ENCODE measurements around the gene TRAPPC2B.
"Not testable (repeated sequence)": the region's sequence is repeated elsewhere in the genome, so short reads cannot be mapped to it uniquely, and the experiment has no call there.

Gene TRAPPC2B

DNA sequence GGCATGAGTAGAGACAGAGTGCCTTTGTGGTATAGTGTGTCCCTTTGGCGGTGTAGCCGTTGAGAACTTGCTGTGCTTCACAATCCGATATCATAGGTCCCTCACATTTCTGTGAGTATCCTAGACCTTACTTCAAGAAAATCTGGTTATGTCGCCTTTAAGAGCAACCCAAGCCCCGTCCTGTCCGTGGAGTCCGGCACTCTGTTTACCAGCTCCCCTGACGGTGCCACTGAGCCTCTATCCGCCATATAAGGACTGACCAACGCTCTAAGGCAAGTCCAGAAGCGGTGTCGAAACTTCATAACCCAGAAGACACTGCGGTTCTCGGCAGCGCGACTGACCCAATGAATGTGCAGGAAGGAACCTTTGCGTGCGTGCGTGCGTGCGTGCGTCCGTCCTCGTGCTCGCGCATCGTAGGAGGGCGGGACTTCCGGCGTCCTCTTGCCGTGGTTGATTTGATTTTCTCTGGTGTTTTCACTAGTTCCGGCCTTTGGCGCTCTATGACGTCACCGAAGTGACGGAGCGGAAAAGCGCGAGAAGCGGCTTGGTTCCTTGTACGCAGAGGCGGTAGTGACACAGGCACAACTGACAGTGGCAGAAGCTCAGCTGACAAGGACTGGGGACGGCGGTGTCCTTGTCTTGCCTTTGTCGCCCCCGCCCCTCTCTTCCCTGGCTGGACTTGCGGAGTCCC, at the start of gene TRAPPC2B, which contains the start of gene ZNF547:
TRAPPC2B (plus strand) TSS at position 555 of the 691 bp plus-strand sequence. CDS start 1,283 bp downstream, outside the sequence.
ZNF547 (plus strand) TSS at position 555 of the 691 bp plus-strand sequence. CDS start 5,005 bp downstream, outside the sequence.
- peak; percentile 98 for DNase-seq

DNA sequence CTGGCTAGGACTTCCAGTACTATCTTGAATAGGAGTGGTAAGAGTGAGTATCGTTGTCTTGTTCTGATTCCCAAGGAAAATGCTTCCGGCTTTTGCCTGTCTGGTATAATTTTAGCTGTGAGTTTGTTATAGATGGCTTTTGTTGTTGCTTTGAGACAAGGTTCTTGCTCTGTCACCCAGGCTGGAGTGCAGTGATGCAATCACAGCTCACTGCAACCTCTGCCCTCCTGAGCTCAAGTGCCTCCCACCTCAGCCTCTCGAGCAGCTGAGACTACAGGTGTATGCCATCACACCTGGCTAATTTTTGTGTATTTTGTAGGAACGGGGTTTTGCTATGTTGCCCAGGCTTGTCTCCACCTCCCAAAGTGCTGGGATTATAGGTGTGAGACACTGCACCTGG, 49.2 kb upstream of the TRAPPC2B start:
- peak; percentile 42 for DNase-seq

DNA sequence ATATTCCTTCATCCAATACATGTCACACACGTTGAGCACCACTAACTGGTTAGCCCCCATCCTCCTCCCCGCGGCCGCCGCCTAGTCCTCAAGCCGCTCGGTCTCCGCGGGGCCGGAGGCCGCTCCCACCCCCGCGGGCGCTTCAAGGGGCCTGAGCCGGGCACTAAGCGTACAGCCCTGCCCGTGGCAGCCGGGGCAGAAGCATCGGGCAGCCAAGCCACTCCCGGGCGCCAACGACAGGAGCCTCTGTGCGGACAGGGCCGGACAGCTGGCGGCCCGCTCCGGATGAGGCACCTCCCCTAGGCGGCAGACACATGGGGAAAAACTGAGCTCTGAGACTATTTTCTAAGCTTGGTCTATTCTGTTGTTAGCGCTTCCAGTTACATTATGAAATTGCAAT, 45.8 kb upstream of the TRAPPC2B start:
- DNase-seq = no peak

DNA sequence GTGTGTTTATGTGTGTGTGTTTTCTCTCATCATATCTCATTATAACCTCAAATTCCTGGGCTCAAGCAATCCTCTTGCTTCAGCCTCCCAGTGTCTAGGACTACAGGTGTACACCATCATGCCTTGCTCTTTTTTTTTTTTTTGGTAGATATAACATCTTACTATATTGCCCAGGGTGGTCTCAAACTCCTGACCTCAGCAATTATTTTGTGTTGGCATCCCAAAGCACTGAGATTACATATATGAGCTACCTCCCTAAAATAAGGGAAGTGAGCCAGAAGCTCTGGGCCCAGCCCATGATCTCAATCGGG, 43.5 kb upstream of the TRAPPC2B start:
- no peak for DNase-seq

DNA sequence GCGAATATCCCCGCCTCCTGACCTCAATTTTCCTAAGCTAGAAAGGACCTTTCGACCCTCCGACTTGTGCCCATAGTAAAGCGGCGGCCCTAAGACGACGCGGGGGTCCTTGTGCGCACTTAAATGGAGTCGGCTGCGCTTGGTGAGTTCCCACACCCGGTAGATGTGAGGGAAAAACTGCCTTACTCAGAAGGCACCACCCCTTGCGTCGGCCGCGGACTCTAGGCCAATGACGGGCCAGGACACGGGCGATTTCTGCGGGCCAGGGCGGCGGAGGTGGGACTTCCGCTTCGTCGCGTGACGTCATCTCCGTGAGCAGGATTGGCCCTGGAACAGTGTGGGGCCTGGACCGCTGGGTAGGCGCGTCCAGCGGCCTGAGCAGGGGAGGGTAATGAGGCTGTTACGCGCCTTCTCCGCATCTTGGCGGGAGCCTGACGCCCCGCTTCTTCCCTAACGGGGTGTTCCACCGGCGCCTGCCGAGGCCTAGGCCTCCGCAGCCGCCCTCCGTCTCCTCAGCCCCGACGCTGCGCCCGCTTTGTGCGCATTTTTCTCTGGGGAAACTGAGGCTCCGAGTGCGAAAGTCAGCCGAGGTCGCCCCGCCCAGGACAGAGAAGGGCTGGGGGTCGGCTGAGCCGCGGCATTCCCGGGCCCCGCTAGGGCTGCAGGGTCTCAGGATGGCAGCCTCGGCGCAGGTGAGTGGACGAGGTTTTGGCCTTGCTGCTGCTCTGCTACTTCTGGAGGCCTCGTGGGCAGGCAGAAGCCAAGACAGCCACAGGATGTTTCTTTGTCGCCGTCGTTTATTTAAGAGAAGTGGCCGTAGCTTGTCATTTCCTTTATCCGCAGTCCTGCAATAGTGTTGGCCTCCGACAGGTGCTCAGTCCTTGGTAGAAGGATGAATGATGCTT, 42.9 kb upstream of the TRAPPC2B start, which contains the start of gene ZNF543:
ZNF543 (plus strand) TSS at position 293 of the 905 bp plus-strand sequence; CDS start at position 675, 382 bp downstream.
- peak; percentile 78 for DNase-seq

DNA sequence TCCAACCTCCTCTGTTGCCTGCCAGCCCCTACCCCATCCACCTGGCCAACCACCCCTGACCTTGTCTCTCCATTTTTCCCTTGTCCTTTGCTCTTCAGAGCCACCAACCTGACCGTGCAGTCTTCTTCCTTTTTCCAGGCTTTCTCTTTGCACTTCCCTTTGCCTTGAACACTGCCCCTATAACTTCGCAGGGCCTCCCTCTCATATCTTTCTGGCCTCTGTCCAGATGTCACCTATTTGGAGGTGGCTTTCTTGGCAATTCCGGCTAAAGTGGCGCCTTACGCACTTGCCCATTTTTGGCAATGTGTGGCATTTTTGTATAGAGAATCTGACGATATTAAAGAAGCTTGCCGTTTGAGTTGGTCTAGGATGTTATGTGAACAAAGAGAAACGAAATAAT, 42.2 kb upstream of the TRAPPC2B start:
- DNase-seq = no peak

DNA sequence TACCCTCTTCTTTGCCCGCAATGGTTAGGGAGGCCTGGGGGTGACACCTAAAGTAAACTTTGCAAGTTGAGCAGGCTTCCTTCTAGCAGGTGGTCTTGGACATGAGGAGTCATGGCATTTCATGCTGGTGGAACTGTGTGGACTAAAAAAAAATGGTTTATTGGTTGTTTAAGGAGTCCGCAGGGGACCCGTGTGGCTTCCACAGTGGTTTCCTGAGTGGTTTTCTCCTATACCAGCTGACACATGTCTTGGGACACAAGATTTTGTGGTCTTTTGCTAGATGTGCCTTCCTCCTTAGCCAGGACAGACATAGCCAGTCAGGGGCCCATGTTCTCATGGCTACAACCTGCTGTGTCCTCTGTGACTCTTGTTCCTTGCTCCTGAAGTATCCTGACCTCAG, 41.6 kb upstream of the TRAPPC2B start:
- DNase-seq = no peak

DNA sequence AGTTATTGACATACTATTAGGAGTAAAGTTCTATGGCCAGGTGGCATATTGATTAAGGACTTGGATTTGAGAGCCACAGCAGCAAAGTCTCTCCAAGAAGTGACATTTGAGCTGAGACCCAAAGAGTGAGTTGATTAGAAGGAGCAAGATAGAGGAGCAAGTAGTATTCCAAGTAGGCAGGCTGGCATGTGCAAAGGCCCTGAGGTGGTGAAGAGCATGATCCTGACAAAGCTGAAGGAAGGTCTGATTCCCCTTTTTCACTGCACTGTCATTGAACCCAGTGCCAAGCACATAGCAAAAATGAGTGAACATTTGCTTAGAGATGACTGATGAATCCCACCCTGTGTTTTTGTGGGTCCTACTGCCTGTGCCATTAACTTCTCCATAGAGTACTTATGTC, 38.4 kb upstream of the TRAPPC2B start:
- no peak for DNase-seq

DNA sequence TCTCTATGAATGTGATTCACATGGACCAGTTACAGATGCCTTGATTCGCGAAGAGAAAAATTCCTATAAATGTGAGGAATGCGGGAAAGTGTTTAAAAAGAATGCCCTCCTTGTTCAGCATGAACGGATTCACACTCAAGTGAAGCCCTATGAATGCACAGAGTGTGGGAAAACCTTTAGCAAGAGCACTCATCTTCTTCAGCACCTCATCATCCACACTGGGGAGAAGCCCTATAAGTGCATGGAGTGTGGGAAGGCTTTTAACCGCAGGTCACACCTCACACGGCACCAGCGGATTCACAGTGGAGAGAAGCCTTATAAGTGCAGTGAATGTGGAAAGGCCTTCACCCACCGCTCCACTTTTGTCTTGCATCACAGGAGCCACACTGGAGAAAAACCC, 35.4 kb upstream of the TRAPPC2B start:
- no peak for DNase-seq

DNA sequence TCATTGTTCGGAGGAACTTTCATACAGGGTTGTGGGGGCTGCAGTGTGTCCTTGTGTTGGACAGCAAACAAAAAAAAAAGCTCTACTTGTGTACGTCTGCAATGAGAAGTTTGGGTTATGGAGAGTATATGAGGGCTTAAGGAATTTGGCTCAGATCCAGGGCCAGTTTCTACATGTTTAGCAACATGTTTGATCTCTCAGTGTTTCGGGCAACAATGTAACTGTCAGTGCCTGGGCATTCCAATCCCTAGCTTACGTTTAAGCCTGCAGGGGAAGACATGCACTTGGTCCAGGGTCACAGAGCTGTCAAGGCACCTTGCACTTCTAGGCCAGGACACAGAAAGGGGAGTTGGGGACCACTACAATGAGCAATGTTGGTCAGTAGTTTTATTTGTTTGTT, 29.2 kb upstream of the TRAPPC2B start:
- no peak for DNase-seq

DNA sequence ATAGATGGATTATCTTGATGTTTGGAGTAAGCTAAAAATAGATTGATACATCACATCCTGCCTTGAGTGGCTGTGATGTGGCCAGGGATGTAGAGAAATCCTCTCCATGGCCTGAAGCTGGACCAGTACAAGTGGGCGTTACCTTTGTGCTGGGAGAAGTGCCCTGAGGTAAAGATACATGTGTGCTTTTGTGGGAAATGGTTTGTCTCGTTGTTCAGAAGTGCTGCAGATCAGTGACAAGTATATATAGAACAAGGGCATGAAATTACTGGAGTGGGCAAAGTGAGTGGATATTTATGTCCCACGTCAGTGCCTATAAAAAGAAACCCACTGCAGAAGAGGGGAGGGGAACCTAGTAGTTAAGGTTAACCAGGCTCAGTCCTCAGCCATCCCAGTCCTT, 24.5 kb upstream of the TRAPPC2B start:
- no peak for DNase-seq

DNA sequence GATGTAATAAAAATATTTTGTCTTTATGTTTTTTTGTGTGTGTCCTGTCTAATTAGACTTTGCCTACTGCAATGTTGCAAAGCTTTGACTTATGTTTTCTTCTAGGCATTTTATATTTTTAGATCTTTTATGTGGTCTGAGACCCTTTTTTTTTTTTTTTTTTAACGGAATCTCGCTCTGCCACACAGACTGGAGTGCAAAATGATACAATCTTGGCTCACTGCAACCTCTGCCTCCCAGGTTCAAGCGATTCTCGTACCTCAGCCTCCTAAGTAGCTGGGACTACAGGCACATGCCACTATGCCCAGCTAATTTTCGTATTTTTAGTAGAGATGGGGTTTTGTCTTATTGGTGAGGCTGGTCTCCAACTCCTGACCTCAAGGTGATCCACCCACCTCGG, 20.8 kb upstream of the TRAPPC2B start:
- DNase-seq = no peak

DNA sequence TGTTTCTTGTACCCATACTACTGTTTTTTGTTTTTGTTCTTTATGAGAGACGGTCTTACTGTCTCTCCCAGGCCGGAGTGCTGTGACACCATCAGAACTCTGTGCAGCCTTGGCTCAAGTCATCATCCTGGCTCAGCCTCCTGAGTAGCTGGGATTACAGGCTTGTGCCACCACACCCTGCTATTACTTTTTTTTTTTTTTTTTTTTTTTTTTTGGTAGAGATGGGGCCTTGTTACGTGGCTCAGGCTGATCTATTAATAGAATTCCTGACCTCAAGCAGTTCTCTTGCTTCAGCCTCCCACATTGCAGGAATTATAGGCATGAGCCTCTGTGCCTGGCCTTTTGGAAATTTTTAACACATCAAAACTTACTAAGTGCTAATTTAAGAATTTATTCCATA, 15.2 kb upstream of the TRAPPC2B start:
- no peak for DNase-seq

DNA sequence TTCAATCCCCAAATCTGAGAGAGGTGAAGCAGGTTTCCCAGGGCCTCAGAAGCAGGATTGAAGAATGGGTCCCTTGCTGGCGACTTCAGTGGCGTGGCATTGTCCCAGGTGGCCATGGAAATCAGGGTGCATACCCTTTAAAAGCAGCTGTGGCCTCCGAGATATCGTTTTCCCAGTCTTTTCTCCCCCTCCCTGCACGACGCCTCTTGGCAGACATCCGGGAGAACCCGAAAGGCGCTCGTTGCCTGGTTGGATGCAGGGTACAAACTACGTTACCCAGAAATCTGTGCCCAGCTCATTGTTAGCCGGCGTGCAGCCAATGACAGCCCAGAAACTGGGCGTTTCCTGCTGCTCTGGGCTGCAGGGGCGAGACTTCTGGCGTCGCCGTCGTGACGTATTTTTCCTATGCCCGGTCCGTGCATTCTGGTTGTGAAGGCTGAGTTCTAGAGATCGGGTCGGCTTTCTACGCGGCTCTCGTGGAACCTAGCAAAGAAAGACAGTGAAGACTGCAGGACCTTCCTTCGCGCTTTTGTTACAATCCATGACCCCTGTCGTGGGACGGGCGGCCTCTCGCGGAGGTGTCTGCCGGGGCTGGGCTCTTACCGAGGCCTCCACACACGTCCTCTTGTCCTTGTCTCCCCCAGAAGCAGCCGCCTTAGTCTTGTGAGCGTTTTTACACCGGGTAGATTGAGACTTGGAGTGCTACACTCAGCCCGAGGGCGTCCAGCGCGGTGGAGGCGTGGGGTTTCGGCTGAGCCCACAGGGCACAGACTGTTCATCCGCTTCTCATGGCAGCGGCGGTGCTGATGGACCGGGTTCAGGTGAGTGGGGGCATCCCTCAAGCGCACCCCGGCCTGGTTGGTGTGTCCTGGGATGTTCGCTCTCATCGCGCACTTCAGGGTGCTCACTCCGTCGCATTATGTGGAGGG, 12.2 kb upstream of the TRAPPC2B start, which contains the start of gene ZNF304:
ZNF304 (plus strand) TSS at position 395 of the 929 bp plus-strand sequence; CDS start at position 789, 394 bp downstream.
- DNase-seq = peak; percentile 86

DNA sequence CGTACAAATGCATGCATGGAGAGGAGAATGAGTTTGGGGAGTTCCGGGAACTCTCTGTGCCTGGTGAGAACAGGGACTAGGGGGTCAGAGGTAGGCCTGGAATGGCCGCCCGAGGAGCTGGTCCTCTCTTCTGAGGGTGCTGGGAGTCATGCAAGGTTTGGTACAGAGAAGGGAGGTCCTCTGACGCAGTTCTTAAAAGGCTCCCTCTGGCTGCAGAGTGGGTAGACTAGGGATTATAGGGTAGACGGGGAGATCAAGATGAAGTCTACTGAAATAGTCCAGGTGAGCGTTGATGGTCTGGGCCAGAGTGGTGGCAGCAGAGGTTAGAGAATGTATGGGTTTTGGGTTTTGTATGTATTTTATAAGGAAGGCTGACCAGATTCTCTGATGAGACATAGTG, 11.5 kb upstream of the TRAPPC2B start:
- no peak for DNase-seq

DNA sequence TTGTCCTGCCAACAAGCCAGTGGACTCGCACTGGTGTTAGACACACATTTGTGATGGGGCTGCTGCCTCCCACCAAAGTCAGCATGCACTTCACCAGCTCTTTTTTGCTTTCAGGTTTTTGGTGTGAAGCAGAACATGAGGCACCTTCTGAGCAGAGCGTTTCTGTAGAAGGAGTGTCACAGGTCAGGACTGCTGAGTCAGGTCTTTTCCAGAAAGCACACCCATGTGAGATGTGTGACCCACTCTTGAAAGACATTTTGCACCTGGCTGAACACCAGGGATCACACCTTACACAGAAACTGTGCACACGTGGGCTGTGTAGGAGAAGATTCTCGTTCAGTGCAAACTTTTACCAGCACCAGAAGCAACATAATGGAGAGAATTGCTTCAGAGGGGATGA, 7.4 kb upstream of the TRAPPC2B start:
- DNase-seq = no peak

DNA sequence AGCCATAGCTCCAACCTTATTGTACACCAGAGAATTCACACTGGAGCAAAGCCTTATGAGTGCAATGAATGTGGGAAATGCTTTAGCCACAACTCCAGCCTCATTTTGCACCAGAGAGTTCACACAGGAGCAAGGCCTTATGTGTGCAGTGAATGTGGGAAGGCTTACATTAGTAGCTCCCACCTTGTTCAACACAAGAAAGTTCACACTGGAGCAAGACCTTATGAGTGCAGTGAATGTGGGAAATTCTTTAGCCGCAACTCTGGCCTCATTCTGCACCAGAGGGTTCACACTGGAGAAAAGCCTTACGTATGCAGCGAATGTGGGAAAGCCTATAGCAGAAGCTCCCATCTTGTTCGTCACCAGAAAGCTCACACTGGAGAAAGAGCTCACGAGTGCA, 5.9 kb upstream of the TRAPPC2B start:
- no peak for DNase-seq

DNA sequence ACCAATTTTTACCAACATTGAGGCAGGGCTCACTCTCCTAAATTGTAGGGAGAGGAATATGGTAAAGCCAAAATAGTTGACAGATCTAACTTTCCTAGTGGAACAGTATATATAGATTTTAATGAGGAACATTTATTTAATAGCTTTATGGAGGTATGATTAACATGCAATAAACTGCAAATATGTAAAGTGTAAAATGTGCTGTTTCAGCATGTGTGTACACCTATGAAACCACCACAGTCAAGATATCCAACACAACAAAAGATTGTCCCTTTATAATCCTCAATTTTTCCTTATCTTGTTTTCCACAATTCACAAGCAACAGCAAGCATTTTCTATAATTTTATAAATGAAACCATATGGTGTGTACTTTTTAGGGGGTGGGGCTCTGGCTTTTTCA, 4.1 kb upstream of the TRAPPC2B start:
- DNase-seq = no peak

DNA sequence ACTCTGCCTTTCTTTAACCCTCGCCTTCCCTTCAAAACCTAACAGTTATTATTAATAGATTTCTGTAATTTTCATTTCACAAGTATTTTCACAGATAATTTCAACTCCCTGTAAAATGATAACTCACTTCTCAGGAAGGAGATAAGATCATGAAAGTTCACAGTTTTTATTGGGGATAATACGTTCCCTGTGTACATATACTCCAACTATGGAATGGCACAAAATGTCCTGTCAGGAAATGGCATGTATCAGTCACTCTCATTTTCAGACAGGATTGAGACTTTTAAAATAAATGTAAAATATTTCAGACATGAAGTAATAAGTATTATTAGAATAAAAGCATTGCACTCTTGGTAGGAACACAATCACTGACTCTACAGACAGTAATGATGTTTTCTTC, 932 bp upstream of the TRAPPC2B start:
- no peak for DNase-seq

DNA sequence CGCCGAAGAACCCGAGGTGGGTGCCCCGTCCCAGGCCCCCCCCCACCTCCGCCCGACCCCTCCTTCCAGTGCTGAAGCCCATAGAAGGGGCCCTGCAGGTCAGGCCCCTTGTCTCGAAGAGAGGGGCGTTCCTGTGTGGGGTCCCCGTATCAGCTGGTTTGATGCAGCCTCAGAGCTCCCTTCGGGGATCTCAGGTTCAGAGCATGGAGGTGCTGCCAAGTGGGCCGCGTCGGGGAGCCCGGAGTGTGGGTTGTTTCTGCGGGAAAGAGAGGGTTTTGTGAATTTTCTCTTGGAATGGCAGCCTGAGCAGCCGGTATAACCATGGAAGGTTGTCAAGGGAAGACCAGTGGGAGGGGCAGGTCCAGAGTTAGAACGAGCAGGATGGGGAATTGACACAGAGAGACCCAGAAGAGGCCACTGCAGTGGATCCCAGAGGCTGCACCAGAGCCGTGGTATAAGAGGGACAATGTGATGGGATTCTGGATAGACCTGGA, 384 bp downstream of the TRAPPC2B start:
- DNase-seq = no peak

DNA sequence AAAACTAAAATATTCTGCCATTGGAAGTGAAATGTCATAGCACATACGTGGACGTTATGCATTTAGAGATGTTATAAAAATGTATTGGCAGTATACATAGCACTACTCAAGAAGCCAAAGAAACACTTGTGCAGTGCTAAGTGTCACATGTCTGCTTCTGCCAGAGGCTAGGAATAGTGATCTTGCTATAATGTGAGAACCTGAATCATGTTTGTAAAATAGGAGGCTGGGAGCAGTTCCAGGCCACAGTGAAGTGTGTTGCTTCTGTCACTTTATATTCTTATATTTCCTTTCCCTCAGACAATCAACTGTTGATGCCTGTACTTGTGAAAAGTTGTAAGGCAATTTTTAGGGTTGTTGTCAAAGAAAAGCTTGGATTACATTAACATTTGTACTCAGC, 3.4 kb downstream of the TRAPPC2B start:
- no peak for DNase-seq

DNA sequence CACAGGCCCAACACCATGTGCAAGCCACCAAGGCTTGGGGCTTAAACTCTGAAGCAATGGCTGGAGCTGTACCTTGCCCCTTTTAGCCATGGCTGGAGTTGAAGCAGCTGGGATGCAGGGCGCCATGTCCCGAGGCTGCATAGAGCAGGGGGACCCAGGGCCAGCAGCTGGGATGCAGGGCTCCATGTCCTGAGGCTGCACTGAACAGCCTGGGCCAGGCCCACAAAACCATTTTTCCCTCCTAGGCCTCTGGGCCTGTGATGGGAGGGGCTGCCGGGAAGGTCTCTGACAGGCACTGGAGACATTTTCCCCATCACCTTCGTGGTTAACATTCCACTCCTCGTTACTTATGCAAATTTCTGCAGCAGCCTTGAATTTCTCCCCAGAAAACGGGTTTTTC, 10.8 kb downstream of the TRAPPC2B start:
- no peak for DNase-seq

DNA sequence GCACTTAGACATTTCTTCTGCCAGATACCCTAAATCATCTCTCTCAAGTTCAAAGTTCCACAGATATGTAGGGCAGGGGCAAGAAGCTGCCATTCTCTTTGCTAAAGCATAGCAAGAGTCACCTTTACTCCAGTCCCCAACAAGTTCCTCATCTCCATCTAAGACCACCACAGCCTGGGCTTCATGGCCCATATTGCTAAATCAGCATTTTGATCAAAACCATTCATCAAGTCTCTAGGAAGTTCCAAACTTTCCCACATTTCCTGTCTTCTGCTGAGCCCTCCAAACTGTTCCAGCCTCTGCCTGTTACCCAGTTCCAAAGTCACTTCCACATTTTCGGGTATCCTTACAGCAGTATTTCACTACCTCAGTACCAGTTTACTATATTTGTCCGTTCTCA, 11.3 kb downstream of the TRAPPC2B start:
- not testable (repeated sequence) for DNase-seq

Measured in NCI-H1436 treated with DMSO at 0.1 percent for 48 hours (cell line).